Heart left ventricle (tissue), 13 donors: ENCODE results near the gene TFEB.
"Not testable (repeated sequence)": the region's sequence is repeated elsewhere in the genome, so short reads cannot be mapped to it uniquely, and the experiment has no call there.

ENCODE experiments used
- CTCF ChIP-seq, 12 donors: fragments of 200-600 bp; sonication (generic) in 4 of 12; IDR thresholded peaks; one replicate each; pipeline versions ENCODE4 v1.5.0 to v1.8.0; 2018 to 2022; ENCODE audit warnings: antibody characterized with exemption in 12 of 12, mild to moderate bottlenecking in 5 of 12
- POLR2A ChIP-seq, 2 donors: fragments of 450-650 bp; IDR thresholded peaks; one replicate each; pipeline ENCODE4 v1.6.1; 2017; ENCODE audit warnings: antibody characterized with exemption in 2 of 2, mild to moderate bottlenecking in 2 of 2, moderate library complexity in 2 of 2
- donor health status: ischemic (EF 13 %, LVEDD 7.1; RV severe dilation, severe dysfunction).
- donor health status: DM: no; HTN: yes; CAD: no.
- donor health status: DM: no; HTN: no; CAD: no.
- donor health status: ischemic (EF 25% LVEDD 6.9; RV normal size, moderate dysfunction).
- donor health status: ischemic (EF 25% LVEDD 5.7; RV mildly dilated, moderate dysfunction).
- donor health status: ischemic (EF 35%, LVEDD 5.7; RV mildly dilated, moderate dysfunction).
- donor health status: nonischemic (EF 11% LVEDD 7.7; RV severe dilation, severe dysfunction).
- donor health status: DM: yes; HTN: yes; CAD: no.
- donor health status: PGD.
- donor health status: ischemic (EF 29% LVEDD 5.4; RV normal size, mild dysfunction).
- donor health status: nonischemic (EF 23%, LVEDD 6.1; RV moderate dilation, normal function).

GRCh38 chr6:41766043-41766664 is 30.7 kb upstream of the TFEB start:
- not testable (repeated sequence) for TF ChIP-seq POLR2A, CTCF (IDR thresholded peaks at IDR 0.05)
